ENCODE measurements around the gene TAS2R50. TPM values are rescaled to one million over a fixed set of nuclear protein-coding genes. Genes with fewer than 3 reads are reported as not detected.

Gene TAS2R50, protein sequence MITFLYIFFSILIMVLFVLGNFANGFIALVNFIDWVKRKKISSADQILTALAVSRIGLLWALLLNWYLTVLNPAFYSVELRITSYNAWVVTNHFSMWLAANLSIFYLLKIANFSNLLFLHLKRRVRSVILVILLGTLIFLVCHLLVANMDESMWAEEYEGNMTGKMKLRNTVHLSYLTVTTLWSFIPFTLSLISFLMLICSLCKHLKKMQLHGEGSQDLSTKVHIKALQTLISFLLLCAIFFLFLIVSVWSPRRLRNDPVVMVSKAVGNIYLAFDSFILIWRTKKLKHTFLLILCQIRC
- not detected for polyA plus RNA-seq (2012; ENCODE audit: insufficient read length, low read depth)

DNA sequence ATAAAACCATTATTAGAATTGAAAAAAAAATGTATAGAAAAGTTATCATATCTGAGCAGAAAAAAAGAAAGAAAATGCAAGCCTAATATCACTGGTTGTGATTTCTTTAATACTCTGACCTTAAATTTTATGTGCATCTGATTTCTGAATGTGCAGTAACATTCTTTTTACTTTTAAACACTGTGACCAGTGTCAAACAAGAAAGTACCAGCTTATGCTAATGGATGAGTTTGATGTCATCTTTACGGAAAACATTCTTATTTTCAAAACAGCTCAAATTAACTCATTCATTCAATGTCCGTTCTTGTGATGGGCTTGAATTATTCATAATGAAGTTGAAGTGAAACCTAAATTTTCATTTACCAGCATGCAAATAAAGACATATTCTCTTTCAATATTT, at the start of gene TAS2R50:
Gene TAS2R50 (minus strand): TSS at position 101 of the 400 bp plus-strand sequence. CDS start 52 bp downstream, at position 49.
- TF ChIP-seq FOXP2 (optimal IDR thresholded peaks at IDR 0.05; ENCODE audit: borderline replicate concordance, extremely low read depth, extremely low read length, insufficient read depth) (no peak), POLR2AphosphoS5 (IDR thresholded peaks at IDR 0.05; ENCODE audit: low read depth, low read length) (no peak)
- TF ChIP-seq, protein P1, sequence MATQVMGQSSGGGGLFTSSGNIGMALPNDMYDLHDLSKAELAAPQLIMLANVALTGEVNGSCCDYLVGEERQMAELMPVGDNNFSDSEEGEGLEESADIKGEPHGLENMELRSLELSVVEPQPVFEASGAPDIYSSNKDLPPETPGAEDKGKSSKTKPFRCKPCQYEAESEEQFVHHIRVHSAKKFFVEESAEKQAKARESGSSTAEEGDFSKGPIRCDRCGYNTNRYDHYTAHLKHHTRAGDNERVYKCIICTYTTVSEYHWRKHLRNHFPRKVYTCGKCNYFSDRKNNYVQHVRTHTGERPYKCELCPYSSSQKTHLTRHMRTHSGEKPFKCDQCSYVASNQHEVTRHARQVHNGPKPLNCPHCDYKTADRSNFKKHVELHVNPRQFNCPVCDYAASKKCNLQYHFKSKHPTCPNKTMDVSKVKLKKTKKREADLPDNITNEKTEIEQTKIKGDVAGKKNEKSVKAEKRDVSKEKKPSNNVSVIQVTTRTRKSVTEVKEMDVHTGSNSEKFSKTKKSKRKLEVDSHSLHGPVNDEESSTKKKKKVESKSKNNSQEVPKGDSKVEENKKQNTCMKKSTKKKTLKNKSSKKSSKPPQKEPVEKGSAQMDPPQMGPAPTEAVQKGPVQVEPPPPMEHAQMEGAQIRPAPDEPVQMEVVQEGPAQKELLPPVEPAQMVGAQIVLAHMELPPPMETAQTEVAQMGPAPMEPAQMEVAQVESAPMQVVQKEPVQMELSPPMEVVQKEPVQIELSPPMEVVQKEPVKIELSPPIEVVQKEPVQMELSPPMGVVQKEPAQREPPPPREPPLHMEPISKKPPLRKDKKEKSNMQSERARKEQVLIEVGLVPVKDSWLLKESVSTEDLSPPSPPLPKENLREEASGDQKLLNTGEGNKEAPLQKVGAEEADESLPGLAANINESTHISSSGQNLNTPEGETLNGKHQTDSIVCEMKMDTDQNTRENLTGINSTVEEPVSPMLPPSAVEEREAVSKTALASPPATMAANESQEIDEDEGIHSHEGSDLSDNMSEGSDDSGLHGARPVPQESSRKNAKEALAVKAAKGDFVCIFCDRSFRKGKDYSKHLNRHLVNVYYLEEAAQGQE (IDR thresholded peaks at IDR 0.05; ENCODE audit: insufficient read depth in 1 of 2, low read depth in 2 of 2, low read length in 2 of 2), result no peak

DNA sequence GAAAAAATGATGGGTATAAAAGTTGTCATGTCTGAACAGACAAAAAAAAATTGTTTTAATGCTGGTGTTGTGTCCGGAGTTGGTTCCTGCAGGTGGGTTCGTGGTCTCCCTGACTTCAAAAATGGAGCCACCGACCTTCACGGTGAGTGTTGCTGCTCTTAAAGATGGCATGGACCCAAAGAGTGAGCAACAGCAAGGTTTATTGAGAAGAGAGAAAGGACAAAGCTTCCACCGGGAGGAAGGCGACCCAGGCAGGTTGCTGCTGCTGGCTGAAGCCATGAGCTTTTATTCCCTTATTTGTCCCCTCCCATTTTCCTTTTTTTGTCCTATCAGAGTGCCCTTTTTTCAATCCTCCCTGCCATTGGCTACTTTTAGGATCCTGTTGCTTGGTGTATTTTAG, 44.6 kb upstream of the TAS2R50 start, which contains the start of gene TAS2R31:
Gene TAS2R31 (minus strand): TSS at position 101 of the 400 bp plus-strand sequence. CDS start 72 bp downstream, at position 29.
- TF ChIP-seq POLR2AphosphoS5 (IDR thresholded peaks at IDR 0.05; ENCODE audit: low read depth, low read length) (no peak), SIN3A (IDR thresholded peaks at IDR 0.05; ENCODE audit: borderline replicate concordance, insufficient read depth, low read length) (no peak), TAF1 (IDR thresholded peaks at IDR 0.05; ENCODE audit: borderline replicate concordance, insufficient read depth, low read length) (no peak), FOXP2 (optimal IDR thresholded peaks at IDR 0.05; ENCODE audit: borderline replicate concordance, extremely low read depth, extremely low read length, insufficient read depth) (no peak)
- TF ChIP-seq, protein P1 (IDR thresholded peaks at IDR 0.05; ENCODE audit: insufficient read depth in 1 of 2, low read depth in 2 of 2, low read length in 2 of 2), result no peak

DNA sequence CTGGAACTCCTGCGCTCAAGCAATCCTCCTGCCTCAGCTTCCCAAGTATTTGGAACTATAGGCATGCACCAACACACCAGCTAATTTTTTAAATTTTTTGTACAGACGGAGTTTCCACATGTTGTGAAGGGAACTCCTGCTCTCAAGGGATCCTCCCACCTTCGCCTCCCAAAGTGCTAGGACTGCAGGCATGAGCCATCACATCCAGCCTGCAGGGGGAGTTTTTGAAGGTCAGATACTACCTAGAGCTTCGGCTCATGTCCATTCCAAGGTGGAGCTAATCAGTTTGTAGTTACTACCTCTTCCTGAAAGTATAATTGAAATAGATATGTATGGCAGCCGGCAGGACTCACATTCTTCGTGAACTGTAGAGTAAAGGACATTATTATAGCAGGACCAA, 39.4 kb upstream of the TAS2R50 start:
- TF ChIP-seq POLR2AphosphoS5 (IDR thresholded peaks at IDR 0.05; ENCODE audit: low read depth, low read length), result no peak

DNA sequence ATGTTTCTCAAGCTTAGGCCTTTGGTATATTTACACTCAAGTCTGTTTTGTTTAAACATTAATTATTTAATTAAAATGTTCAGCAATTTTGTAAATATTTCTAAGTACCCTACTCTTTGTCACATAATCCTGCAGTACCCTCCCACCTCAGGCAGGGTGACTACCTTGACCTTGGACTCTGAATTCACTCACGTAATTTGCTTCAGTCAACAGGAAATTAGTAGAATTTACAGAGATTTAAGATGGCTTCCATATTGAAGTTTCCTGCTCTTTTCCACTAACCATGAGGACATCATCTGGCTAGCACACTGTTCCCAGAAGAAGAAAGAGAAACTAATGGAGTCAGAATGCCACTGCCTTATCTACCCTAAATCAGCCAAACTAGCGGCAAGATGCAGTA, 36.7 kb upstream of the TAS2R50 start:
- TF ChIP-seq FOXP2 (optimal IDR thresholded peaks at IDR 0.05; ENCODE audit: borderline replicate concordance, extremely low read depth, extremely low read length, insufficient read depth), result no peak
- TF ChIP-seq, protein P1 (IDR thresholded peaks at IDR 0.05; ENCODE audit: insufficient read depth in 1 of 2, low read depth in 2 of 2, low read length in 2 of 2), result no peak
- no peak for TF ChIP-seq TAF1 (IDR thresholded peaks at IDR 0.05; ENCODE audit: borderline replicate concordance, insufficient read depth, low read length)
- TF ChIP-seq POLR2AphosphoS5 (IDR thresholded peaks at IDR 0.05; ENCODE audit: low read depth, low read length), result no peak
- TF ChIP-seq SIN3A (IDR thresholded peaks at IDR 0.05; ENCODE audit: borderline replicate concordance, insufficient read depth, low read length), result no peak

DNA sequence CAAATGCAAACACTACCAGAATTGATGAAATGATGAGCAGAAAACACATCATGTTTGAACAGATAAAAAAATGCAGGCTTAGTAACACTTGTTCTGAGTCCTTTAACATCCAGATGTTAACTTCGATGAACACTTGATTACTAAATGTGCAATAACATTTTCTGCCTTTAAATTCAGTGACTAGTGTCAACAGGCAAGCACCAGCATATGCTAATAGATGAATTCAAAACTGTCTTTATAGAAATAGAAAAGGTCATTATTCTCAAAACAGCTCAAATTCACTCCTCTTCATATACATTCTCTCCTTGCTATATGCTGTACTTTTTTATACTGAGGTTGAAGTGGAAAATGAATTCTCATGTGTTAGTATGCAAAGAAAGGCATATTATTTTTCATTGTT, 35.8 kb upstream of the TAS2R50 start, which contains the start of gene TAS2R19:
Gene TAS2R19 (minus strand): TSS at position 101 of the 400 bp plus-strand sequence. CDS start 49 bp downstream, at position 52.
- no peak for TF ChIP-seq TAF1 (IDR thresholded peaks at IDR 0.05; ENCODE audit: borderline replicate concordance, insufficient read depth, low read length)
- no peak for TF ChIP-seq POLR2AphosphoS5 (IDR thresholded peaks at IDR 0.05; ENCODE audit: low read depth, low read length)
- TF ChIP-seq SIN3A (IDR thresholded peaks at IDR 0.05; ENCODE audit: borderline replicate concordance, insufficient read depth, low read length), result no peak
- no peak for TF ChIP-seq FOXP2 (optimal IDR thresholded peaks at IDR 0.05; ENCODE audit: borderline replicate concordance, extremely low read depth, extremely low read length, insufficient read depth)
- TF ChIP-seq, protein P1 (IDR thresholded peaks at IDR 0.05; ENCODE audit: insufficient read depth in 1 of 2, low read depth in 2 of 2, low read length in 2 of 2), result no peak

Measured in PFSK-1 (cell line).